GM18858 (cell line): Measurements from ENCODE around the gene TPSD1.
"Not testable (repeated sequence)": the region's sequence is repeated elsewhere in the genome, so short reads cannot be mapped to it uniquely, and the experiment has no call there.

Source experiments
- ATAC-seq: cut with Tn5 transposase; IDR thresholded peaks from one replicate; pipeline ENCODE4 v1.9.1; 2021; ENCODE audit not compliant: unreplicated experiment

TPSD1 gene

GRCh38 chr16:1240436-1240835 is 15.4 kb upstream of the TPSD1 start, which contains the start of gene TPSAB1:
Gene TPSAB1, plus strand, starts transcription at chr16:1240705. Its CDS starts 234 bp downstream, at chr16:1240939.
- ATAC-seq: not testable (repeated sequence)

DNA sequence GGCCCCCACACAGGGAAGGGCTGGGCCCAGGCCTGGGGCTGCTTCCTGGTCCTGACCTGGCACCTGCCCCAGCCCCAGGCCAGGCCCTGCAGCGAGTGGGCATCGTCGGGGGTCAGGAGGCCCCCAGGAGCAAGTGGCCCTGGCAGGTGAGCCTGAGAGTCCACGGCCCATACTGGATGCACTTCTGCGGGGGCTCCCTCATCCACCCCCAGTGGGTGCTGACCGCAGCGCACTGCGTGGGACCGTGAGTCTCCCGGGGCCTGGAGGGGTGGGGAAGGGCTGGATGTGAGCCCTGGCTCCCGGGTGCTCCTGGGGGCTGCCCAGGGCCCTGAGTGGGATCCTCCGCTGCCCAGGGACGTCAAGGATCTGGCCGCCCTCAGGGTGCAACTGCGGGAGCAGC is 14.8 kb upstream of the TPSD1 start:
- ATAC-seq: not testable (repeated sequence)

- ATAC-seq: not testable (repeated sequence)
Observed at GRCh38 chr16:1243363-1243762, 12.5 kb upstream of the TPSD1 start.

GRCh38 chr16:1243907-1244850 is 11.7 kb upstream of the TPSD1 start:
- not testable (repeated sequence) for ATAC-seq

DNA sequence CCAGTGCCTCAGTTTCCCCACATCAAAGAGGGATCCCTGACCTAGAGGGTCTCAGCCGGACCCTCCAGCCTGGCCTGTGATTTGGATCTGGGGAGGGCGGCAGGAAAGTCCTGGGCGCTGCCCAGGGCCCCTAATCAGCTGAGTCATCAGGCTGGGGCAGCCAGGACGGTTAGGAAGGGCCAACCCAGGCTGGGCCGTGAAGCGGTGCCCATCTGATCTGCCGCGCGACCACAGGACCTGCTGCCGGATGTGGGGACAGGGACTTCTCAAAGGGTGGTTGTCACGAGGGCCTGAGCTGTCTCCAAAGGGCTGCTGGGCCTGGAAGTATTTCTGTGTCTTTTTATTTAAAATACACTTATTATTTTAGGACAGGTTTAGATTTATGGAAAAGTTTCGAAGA is 11.0 kb upstream of the TPSD1 start:
- no peak for ATAC-seq

DNA sequence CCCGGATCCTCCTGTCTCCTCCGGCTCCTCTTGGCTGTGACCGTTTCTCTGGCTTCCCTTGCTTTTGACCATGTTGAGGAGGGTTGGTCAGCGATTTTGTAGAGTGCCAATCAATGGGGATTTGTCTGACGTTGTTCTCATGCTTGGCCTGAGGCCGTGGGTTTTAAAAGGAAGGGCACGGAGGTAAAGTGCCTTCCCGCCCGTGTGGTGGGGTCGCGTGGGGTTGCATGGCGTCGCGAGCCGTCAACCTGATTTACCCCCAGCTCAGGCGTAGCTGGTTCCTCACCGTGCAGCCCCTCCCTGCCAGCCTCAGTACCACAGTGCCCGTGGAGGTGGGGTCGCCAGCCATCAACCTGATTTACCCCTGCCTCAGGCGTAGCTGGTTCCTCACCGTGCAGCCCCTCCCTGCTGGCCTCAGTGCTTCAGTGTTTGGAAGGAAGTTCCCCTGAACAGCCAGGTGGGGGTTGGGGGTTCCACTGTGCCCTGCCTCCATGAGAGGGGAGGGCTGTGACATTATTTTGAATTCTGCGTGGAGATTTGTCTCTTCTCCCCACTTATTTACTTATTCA is 10.3 kb upstream of the TPSD1 start:
- ATAC-seq: no peak

- ATAC-seq: not testable (repeated sequence)
Observed at GRCh38 chr16:1247903-1248537, 7.8 kb upstream of the TPSD1 start.

- not testable (repeated sequence) for ATAC-seq
Observed at GRCh38 chr16:1249031-1249755, 6.7 kb upstream of the TPSD1 start.

DNA sequence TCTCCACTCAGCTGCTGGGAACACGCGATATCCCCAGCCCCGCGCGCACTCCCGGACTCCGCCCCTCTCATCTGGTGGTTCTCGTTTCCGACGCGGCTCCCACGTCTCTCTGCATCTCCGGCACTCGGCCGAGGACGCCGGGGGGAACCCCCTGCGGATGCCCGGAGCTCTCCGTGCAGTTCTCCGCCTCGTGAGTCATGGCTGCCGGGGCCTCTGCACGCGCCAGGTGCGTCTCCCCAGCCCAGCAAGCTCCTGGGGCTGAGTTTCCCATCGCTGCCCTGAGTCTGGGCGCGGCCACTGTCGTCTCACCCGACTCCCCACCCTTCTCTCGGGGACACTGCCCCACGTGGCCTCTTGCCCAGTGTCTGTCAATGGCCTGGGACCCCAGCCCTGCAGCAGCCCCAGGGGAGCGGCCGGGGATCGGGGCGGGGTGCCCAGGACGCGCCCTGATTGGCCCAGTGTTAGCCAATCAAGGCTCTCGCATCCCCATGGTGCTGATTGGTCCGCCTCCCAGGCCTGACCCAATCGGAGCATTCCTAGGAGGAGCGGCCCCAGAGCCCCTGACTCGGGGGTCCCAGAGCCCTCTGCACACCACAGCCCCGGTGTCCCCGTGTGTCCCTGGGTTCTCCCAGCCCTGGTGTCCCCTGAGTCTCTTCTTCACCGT is 2.0 kb upstream of the TPSD1 start:
- ATAC-seq: not testable (repeated sequence)

DNA sequence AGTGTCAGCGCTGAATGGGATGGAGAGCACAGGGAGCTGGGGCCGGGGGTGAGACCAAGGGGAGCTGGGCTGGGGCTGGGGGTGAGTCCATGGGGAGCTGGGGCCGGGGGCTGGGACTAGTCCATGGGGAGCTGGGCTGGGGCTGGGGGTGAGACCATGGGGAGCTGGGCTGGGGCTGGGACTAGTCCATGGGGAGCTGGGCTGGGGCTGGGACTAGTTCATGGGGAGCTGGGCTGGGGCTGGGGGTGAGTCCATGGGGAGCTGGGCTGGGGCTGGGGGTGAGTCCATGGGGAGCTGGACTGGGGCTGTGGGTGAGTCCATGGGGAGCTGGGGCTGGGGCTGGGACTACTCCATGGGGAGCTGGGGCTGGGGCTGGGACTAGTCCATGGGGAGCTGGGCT is 1.0 kb upstream of the TPSD1 start:
- ATAC-seq: not testable (repeated sequence)

DNA sequence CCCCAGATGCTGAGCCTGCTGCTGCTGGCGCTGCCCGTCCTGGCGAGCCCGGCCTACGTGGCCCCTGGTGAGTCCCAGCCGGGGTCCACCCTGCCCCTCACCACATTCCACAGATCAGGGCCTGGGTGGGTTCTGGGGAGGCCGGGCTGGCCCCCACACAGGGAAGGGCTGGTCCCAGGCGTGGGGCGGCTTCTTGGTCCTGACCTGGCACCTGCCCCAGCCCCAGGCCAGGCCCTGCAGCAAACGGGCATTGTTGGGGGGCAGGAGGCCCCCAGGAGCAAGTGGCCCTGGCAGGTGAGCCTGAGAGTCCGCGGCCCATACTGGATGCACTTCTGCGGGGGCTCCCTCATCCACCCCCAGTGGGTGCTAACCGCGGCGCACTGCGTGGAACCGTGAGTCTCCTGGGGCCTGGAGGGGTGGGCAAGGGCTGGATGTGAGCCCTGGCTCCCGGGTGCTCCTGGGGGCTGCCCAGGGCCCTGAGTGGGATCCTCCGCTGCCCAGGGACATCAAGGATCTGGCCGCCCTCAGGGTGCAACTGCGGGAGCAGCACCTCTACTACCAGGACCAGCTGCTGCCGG is 516 bp downstream of the TPSD1 start:
- ATAC-seq: not testable (repeated sequence)

- no peak for ATAC-seq
Observed at GRCh38 chr16:1256874-1257322, 1.0 kb downstream of the TPSD1 start.

- no peak for ATAC-seq
Observed at GRCh38 chr16:1257561-1258224, 1.8 kb downstream of the TPSD1 start.

- ATAC-seq: no peak
Observed at GRCh38 chr16:1258225-1258600, 2.3 kb downstream of the TPSD1 start.

DNA sequence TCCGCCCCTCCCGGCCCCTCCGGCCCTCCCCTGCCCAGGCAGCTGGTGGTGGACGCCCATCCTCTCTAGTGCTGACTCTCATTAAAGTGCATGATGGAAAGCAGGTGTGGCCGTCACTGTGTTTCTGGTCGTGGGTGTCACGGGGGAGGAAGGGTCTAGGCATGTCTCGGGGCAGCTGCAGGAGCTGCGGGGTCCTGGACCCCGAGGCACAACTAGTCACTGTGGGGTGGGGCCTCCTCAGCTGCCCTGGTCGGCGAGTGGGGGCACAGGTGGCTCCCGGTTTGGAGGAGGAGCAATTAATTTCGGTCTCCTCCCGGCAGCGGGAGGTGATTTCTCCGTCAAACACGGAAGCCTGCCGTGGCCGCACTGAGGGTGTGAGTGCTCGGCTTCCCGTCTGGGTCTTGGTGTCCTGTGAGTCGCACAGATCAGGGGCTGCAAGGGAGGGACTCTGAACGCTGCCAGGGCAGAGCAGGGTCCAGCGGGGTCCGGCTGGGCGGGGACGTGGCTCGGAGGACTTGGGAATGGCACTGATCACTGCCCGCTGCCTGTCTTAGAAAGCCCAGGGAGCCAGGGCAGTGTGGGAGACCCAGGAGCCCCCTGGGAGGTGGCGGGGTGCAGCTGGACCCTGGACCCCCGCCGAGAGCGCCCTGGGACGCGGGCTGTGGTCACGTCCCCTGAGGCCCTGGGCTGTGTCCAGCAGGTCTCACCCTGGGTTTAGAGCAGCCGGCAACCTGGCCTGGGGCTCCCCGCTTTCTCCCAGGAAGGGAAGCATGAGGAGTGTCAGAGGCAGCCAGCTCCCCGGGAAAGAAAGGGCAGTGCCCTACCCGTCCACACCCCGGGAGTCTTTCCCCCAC is 3.3 kb downstream of the TPSD1 start:
- ATAC-seq: no peak

GRCh38 chr16:1259760-1260068 is 3.8 kb downstream of the TPSD1 start:
- ATAC-seq: no peak

DNA sequence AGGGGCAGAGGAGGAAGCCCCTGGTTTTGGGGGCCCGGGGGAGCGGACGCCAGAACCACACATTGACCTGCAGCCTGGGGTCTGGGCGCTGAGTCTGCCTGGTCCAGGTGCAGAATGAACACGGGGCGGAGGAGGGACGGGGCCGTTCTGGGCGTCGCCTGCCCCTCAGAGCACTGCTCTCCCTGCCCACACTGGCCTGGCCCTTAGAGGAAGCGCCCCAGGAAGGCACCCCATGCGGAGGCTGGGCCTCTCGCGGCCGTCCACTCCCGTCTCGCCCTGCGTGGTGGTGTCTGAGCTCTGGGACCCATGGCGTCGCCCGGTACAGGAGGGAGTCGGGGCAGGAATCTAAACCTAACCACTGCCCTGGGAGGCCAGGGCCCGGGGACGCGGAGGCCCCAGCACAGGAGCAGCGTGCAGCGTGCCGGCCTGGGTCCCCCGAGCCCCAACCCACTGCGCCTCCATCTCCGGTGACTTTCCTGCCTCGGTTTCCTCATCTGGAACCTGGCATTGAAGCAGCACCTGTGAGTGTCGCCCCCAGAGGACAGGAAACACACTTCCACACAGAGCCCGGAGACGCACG is 4.3 kb downstream of the TPSD1 start:
- ATAC-seq: no peak

- ATAC-seq: no peak
Observed at GRCh38 chr16:1261131-1261892, 5.4 kb downstream of the TPSD1 start.
